Fibroblast of lung (primary cell): ENCODE results near the gene CHP1. TPM values are rescaled to one million over a fixed set of nuclear protein-coding genes. Genes with fewer than 3 reads are reported as not detected.
"Not testable (repeated sequence)": the region's sequence is repeated elsewhere in the genome, so short reads cannot be mapped to it uniquely, and the experiment has no call there.

ENCODE experiments used
- DNase-seq, 2 donors: peaks; one replicate each; pipeline versions ENCODE4 v3.0.0 to v3.0.0-alpha.2; 2010; ENCODE audit warnings: low read depth in 2 of 2
- H2AFZ ChIP-seq: 2 replicates; pipeline ENCODE4 v1.5.1; 2012; ENCODE audit warnings: low read length, control low read depth, inconsistent platforms
- H3K27ac ChIP-seq: 2 replicates; pipeline ENCODE4 v1.5.1; 2011; ENCODE audit warnings: low read length, control low read depth; ENCODE audit not compliant: insufficient read depth
- H3K27me3 ChIP-seq: 2 replicates; pipeline ENCODE4 v1.5.1; 2011; ENCODE audit warnings: mild to moderate bottlenecking, low read length; ENCODE audit not compliant: control insufficient read depth, insufficient read depth
- H3K36me3 ChIP-seq: 2 replicates; pipeline ENCODE4 v1.5.1; 2011; ENCODE audit warnings: low read length; ENCODE audit not compliant: control insufficient read depth, insufficient read depth
- H3K4me1 ChIP-seq: 2 replicates; pipeline ENCODE4 v1.5.1; 2011; ENCODE audit warnings: low read length; ENCODE audit not compliant: control insufficient read depth, insufficient read depth; ENCODE audit errors: extremely low read depth
- H3K4me2 ChIP-seq: 2 replicates; pipeline ENCODE4 v1.5.1; 2011; ENCODE audit warnings: low read length, control low read depth; ENCODE audit not compliant: insufficient read depth; ENCODE audit errors: extremely low read depth
- H3K4me3 ChIP-seq, 4 experiments: fragments of 200-600 bp in 1 of 4; sonication (generic) in 1 of 4; replicated peaks in 1 of 4; 2 replicates each; pipeline ENCODE4 v1.5.1; 2011 to 2016; ENCODE audit warnings: low read length in 4 of 4, low read depth in 3 of 4, mild to moderate bottlenecking in 3 of 4, control low read depth in 2 of 4, inconsistent platforms in 1 of 4, mixed read lengths in 1 of 4; ENCODE audit not compliant: insufficient read depth in 1 of 4; ENCODE audit errors: control extremely low read depth in 1 of 4
- H3K79me2 ChIP-seq: 2 replicates; pipeline ENCODE4 v1.5.1; 2012; ENCODE audit warnings: mild to moderate bottlenecking, low read length, inconsistent platforms; ENCODE audit not compliant: control insufficient read depth, insufficient read depth
- H3K9ac ChIP-seq: 2 replicates; pipeline ENCODE4 v1.5.1; 2011; ENCODE audit warnings: mild to moderate bottlenecking, low read length, control low read depth; ENCODE audit not compliant: insufficient read depth
- H3K9me3 ChIP-seq: 2 replicates; pipeline ENCODE4 v1.5.1; 2012; ENCODE audit warnings: low read depth, low read length; ENCODE audit not compliant: control insufficient read depth, insufficient read depth
- H4K20me1 ChIP-seq: 2 replicates; pipeline ENCODE4 v1.5.1; 2011; ENCODE audit warnings: low read length; ENCODE audit not compliant: control insufficient read depth, insufficient read depth; ENCODE audit errors: extremely low read depth
- EZH2 ChIP-seq: IDR thresholded peaks from 2 replicates; pipeline ENCODE4 v1.5.1; 2012; ENCODE audit warnings: low read length, control low read depth, mild to moderate bottlenecking; ENCODE audit errors: missing control alignments
- polyA plus RNA-seq, 2 donors: library from polyadenylated mRNA; depleted of rRNA in 1 of 2; stranded (reverse) in 1 of 2; unstranded in 1 of 2; fragments of >200 nt; gene quantifications; 2 replicates each; pipeline ENCODE4 v1.2.1, GENCODE V29; 2011 to 2012; ENCODE audit warnings: missing spikeins in 1 of 2
- total RNA-seq: library from RNA; depleted of rRNA; stranded (reverse); fragments of >200 nt; gene quantifications from 2 replicates; pipeline ENCODE4 v1.2.1, GENCODE V29; 2014
- TF ChIP-seq, protein P1 (sequence below), 2 donors: IDR thresholded peaks in 1 of 2; conservative IDR thresholded peaks in 1 of 2; 1 replicate in 1 of 2; 2 replicates in 1 of 2; pipeline ENCODE4 v1.5.1; 2011 to 2012; ENCODE audit warnings: low read length in 2 of 2, control low read depth in 1 of 2, inconsistent platforms in 1 of 2, low read depth in 1 of 2, mild to moderate bottlenecking in 1 of 2

Gene CHP1
- total and polyA plus RNA-seq, 2 donors (not counting 1 experiment from before 2014, with no cell fraction given) = 84.7 to 118 TPM

- H3K4me1 ChIP-seq = no peaks in the 10 kb centered on the region
- no peak for DNase-seq
- no peaks in the 10 kb centered on the region for H3K79me2 ChIP-seq
- H4K20me1 ChIP-seq = no peaks in the 10 kb centered on the region
- H3K9ac ChIP-seq = no peak overlapping the region
- H3K36me3 ChIP-seq = no peaks in the 10 kb centered on the region
- no peak overlapping the region for H3K27ac ChIP-seq
- no peak overlapping the region for H3K4me3 ChIP-seq
- H3K27me3 ChIP-seq = no peaks in the 10 kb centered on the region
- H3K4me2 ChIP-seq = no peak overlapping the region
- H3K9me3 ChIP-seq = no peaks in the 10 kb centered on the region
- TF ChIP-seq, protein P1, sequence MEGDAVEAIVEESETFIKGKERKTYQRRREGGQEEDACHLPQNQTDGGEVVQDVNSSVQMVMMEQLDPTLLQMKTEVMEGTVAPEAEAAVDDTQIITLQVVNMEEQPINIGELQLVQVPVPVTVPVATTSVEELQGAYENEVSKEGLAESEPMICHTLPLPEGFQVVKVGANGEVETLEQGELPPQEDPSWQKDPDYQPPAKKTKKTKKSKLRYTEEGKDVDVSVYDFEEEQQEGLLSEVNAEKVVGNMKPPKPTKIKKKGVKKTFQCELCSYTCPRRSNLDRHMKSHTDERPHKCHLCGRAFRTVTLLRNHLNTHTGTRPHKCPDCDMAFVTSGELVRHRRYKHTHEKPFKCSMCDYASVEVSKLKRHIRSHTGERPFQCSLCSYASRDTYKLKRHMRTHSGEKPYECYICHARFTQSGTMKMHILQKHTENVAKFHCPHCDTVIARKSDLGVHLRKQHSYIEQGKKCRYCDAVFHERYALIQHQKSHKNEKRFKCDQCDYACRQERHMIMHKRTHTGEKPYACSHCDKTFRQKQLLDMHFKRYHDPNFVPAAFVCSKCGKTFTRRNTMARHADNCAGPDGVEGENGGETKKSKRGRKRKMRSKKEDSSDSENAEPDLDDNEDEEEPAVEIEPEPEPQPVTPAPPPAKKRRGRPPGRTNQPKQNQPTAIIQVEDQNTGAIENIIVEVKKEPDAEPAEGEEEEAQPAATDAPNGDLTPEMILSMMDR (conservative IDR thresholded peaks at IDR 0.05 in 1 of 2, IDR thresholded peaks at IDR 0.05 in 1 of 2; ENCODE audit: low read depth in 1 of 2, low read length in 2 of 2) = no peak
- TF ChIP-seq EZH2 = no peak
- no peak overlapping the region for H2AFZ ChIP-seq
Measured at GRCh38 chr15:41259546-41260189, 28.6 kb downstream of the CHP1 start.

DNA sequence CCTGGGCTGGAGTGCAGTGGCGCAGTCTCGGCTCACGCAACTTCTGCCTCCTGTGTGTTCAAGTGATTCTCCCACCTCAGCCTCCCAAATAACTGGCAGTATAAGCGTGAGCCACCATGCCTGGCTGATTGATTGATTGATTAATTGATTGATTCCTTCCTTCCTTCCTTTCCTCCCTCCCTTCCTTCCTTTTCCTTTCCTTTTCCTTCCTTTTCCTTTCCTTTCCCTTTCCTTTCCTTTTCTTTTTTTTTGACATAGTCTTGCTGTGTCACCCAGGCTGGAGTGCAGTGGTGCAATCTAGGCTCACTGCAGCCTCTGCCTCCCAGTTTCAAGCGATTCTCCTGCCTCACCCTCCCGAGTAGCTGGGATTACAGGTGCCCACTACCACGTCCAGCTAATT, 29.9 kb downstream of the CHP1 start:
- H3K27me3 ChIP-seq, H3K4me3 ChIP-seq, H4K20me1 ChIP-seq, H3K4me1 ChIP-seq, H3K79me2 ChIP-seq, DNase-seq, H3K27ac ChIP-seq, H2AFZ ChIP-seq, H3K9ac ChIP-seq, H3K4me2 ChIP-seq, H3K9me3 ChIP-seq, H3K36me3 ChIP-seq: not testable (repeated sequence)

GRCh38 chr15:41262571-41262970, 31.5 kb downstream of the CHP1 start:
- Histone ChIP-seq H3K27me3 (no peaks in the 10 kb centered on the region), H2AFZ (no peak overlapping the region), H3K4me1 (no peaks in the 10 kb centered on the region), H3K36me3 (no peaks in the 10 kb centered on the region), H3K9ac (no peak overlapping the region), H4K20me1 (no peaks in the 10 kb centered on the region), H3K9me3 (no peaks in the 10 kb centered on the region), H3K27ac (no peak overlapping the region), H3K4me3 (no peak overlapping the region), H3K79me2 (no peaks in the 10 kb centered on the region), H3K4me2 (no peak overlapping the region)
- DNase-seq = no peak
- TF ChIP-seq, protein P1 (conservative IDR thresholded peaks at IDR 0.05 in 1 of 2, IDR thresholded peaks at IDR 0.05 in 1 of 2; ENCODE audit: low read depth in 1 of 2, low read length in 2 of 2) = no peak
- TF ChIP-seq EZH2 = no peak
